GM21576 (cell line): ENCODE data around the gene EVX2.

Experiments
- ATAC-seq: cut with Tn5 transposase; IDR thresholded peaks from one replicate; pipeline ENCODE4 v1.9.1; 2021; ENCODE audit warnings: mild to moderate bottlenecking, moderate library complexity; ENCODE audit not compliant: unreplicated experiment

The EVX2 gene

DNA sequence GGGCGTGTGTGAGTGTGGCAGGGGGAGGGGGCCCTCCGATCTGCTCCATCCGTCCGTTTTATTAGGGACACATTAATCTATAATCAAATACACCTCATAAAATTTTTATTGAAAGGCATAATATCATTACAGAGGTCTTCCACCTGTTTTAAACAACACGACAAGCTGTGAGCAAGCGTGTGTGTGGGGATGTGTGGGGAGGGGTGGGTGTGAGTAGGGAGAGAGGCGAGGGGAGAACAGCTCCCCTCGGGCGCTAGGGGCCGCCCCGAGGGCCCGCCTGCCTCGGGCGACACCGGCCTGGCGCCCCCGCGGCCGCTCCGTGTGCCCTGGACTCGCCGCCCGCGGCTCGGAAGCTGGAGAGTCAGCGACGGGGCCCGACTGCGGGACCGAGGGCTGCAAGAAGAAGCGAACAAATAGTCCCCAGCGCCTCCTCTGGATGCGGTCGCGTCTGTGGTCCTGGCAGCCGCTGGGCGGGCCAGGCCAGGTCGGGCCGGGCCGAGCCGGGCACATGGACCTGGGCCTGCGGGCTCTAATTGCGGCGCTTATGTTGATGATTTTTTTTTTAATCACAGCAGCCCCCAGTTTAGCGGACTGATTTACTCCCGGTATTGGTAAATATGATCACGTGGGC is 38.4 kb upstream of the EVX2 start:
- no peak for ATAC-seq

DNA sequence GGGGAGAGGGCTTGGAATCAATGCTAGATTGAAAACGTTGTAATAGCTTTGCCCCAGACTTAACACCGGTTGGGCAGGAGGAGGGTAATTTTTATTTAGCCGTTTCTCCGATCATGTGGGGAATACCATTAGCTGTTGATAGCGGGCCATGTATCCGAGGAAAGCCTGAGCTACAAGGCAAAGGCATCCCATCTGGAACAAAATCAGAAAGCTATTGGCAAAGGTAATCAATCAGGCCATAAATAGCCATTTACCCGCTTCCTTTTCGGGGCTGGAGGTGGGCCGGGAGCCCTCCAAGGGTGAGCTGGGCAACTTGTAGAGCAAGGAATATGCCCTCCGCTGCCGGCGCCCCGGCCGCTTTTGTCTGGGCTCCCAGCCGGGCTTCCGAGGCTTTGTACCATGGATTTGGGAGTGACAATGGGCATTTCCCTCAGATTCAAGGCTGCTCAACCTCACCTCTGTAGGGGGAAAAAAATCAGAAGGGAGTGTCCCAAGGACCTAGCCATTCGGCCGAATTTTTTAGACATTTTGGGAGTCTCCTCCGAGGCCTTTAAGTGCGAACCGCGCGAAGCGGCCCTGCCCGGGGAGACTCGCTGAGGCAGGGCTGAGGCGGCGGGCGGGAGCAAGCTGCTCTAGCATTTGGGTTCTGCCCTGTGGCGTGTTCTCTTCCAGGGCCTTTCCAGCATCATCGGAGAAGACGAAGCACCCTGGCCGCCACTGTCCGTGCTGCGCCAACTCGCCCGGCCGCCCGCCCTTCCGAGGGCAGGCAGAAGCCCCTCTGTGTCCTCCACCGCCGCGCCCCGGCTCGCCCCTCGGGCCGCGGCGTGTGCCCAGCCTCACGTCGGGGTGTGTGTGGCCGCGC is 37.7 kb upstream of the EVX2 start:
- no peak for ATAC-seq

DNA sequence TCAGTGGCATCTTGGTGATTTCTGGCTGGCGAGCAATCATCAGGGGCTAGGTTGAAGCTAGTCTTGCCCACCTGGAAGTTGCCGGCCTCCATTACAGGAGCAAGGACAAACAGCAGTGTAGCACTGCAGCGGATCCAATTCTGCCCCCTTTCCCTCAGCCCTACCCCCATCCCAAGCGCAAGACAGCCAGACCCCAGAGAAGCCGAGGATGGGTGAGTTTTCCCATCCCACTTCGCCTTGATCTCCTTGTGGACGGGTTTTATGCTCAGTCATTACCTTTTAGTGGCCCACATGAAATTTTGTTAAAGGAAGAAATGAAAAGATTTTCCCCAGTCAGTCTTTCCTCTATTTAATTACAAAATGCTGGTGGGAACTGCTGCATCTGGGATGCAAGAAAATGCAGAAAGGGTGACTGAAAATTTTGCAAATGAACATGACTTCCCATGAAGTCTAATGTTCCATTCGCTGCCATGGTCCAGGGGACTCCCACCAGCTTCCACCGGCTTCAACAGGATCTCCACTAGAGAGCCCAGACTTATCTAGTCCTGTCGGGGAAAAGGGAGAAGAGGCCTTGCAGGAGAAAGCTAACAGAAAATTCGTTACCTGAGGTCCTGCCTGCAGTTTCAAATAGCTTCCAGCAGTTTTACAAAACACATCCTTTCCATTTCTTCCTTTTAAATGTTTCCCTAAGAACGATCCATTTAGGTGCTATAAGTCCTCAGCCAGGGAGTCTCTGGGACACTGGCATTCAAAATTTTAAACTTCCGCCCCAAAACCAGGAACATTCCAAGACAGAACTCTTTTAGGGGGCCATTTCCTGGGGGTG is 36.8 kb upstream of the EVX2 start:
- no peak for ATAC-seq

DNA sequence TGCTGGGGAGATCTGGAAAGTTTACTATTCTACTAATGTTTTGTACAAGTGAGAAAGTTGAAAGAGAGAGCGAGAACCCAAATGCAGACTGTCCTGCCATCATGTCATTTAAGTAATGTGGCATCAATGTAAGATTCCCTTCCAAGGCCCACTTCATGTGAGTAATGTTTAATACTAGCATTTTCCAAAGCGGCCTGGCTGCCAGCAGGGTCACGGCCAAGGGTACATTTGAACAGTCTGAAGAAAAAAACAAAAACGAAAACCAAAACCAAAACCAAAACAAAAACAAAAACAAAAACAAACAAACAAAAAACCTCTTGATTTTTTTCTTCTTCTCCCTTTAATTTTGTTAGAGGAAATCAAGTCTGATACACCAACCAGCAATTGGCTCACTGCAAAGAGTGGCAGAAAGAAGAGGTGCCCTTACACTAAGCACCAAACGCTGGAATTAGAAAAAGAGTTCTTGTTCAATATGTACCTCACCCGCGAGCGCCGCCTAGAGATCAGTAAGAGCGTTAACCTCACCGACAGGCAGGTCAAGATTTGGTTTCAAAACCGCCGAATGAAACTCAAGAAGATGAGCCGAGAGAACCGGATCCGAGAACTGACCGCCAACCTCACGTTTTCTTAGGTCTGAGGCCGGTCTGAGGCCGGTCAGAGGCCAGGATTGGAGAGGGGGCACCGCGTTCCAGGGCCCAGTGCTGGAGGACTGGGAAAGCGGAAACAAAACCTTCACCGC is 35.0 kb upstream of the EVX2 start:
- ATAC-seq: no peak

DNA sequence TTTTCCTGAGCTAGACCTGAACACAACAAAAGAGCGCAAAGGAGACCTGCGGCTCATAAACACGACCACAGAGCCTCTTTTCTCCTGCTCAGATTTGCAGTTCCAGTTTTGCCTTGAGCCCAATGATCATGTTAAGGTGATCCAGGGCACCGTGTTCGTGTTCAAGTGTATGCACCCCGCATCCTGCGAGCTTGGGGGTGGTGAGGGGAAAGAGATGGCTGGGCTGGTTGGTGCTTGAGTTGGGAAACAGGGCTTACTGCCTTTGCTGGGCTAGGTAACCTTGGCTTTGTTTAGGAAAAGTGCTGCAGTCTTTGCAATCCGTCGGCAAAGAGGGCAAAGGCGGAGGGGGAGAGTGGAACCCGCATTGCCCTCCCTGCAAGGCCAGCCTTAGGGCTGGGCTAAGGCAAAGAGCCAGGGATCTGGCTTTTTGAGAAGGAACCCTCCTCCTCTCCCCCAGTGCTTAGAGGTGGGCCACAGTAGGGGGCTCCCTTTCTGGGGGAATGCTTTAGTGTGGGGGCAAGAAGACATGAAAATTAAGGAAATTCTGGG is 34.1 kb upstream of the EVX2 start:
- ATAC-seq: no peak

DNA sequence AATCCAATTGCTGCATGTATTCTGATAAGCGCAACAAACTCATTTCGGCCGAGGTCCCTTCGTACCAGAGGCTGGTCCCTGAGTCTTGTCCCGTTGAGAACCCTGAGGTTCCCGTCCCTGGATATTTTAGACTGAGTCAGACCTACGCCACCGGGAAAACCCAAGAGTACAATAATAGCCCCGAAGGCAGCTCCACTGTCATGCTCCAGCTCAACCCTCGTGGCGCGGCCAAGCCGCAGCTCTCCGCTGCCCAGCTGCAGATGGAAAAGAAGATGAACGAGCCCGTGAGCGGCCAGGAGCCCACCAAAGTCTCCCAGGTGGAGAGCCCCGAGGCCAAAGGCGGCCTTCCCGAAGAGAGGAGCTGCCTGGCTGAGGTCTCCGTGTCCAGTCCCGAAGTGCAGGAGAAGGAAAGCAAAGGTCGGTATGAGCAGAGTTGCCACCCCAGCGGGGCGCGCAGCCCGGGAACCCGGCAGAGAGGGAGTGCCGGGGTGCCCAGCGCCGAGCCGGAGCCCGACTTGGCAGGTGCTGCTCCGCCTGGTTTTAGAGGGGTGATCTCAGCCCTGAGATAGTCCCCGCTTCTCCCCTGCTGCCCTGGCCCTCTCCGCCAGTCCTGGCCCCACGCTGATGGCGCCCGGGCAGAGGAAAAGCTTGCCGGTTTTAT is 33.5 kb upstream of the EVX2 start:
- no peak for ATAC-seq

DNA sequence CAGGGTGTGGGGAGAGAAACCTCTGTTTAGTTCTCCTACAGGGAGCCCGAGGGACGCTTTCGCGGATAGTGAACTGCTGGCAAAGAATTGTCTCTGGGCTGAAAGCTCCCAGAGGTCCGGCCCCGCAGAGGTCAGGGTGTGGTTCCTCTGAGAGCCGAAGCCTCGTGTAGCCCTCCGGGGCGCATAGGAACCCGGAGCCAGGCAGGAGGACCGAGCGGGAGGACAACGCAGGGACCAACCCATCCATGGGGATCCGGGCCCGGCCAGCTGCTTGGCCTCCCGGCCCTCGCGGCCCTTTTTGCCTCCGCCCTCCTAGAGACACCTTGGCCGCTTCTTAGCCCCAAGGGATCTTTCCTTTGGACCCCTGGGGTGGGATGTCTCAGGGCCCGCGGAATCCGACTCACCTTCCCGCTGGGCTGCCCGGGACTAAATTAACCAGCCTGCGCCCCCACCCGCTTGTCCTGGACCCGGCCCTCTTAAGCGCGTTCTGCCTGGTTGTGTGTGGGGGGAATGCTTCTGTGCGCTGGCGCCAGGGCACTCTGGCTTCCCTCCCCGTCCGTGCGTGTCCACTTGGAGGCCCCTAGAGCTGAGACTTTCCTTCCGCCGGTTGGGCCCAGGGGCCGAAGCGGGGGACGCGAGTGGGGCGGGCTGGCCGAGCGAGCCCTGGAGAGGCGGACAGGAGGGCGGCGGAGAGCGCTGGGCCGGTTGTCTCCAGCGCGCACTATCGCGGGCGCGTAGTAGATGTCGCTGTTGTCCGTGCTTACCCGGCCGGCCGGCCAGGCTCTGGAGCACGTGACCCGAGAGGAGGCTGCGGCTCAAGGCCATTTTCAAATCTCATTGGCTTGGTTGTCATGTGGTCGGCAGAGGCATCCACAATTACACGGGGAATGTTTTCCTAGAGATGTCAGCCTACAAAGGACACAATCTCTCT is 32.4 kb upstream of the EVX2 start, which contains the start of gene HOXD10:
TSS of gene HOXD10 (plus strand) at position 896 of the 931 bp plus-strand sequence. CDS start 56 bp downstream, outside the sequence.
- ATAC-seq: no peak

DNA sequence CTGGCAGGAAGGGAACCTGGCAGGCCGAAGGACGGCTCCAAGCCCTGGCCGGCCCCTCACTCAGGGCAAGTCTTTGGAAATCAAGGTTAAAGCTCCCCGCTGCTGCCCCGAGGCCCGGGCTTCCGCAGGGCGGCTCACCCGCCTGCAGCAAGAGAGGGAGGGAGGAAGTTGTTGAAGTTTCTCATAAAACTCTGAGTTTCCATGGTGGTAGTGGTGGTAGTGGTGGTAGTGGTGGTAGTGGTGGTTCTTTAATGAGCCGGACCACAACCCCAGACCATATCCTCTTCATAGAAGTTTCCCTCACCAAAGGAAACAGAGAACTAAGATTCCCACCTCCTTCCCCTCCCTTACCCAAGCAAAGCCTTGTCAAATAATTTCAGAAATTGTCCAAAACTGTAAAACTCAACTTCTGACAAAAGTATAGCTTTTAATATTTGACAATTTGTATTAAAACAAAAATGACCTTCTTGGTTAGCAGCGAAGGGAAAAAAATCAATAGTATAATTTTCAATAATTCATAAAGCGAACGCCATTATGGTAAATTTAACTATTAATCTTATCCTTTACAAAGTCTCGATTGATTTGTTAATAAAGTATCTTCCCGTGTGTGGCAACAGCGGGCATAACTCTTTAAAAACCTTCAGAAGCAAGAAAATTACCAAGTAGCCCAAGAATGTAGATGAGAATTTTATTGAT is 31.3 kb upstream of the EVX2 start:
- ATAC-seq: no peak

DNA sequence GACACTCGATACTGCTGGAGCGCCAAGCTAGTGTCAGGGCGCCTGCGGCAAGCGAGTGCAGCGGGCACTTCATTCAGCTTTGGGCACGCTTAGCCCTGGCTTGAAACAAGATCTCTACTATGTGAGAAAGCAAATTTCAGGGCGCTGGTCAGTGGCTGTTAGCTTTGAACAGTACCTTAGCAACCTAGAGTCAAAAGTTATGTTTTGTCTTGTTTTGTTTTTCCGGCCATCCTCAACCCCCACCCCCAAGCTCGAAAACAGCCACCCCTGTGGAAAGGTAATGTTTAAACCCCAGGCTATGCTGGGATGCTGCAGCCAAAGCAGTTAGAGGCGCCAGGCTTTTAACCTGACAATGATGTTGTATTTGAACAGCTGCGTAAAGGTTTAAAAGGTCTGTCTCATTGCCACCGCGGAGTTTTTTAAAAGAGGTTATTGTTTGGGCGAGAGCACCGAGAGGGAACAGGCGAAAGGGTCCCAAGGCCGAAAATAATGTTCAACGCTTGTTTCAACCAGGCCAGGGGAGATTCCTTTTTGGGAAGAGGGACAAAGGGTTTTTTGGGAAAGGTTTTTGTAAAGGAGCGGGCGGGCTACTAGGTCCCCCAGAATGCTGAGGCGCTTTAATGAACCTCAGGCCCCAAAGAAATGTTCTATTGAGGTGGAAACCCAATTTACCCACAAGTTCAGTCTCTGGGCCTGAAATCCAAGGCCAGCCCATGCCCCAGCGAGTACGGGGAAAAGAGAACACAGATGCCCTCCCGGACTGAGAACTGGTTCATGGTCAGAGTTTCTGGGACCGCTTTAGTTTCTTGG is 30.6 kb upstream of the EVX2 start:
- ATAC-seq: no peak

DNA sequence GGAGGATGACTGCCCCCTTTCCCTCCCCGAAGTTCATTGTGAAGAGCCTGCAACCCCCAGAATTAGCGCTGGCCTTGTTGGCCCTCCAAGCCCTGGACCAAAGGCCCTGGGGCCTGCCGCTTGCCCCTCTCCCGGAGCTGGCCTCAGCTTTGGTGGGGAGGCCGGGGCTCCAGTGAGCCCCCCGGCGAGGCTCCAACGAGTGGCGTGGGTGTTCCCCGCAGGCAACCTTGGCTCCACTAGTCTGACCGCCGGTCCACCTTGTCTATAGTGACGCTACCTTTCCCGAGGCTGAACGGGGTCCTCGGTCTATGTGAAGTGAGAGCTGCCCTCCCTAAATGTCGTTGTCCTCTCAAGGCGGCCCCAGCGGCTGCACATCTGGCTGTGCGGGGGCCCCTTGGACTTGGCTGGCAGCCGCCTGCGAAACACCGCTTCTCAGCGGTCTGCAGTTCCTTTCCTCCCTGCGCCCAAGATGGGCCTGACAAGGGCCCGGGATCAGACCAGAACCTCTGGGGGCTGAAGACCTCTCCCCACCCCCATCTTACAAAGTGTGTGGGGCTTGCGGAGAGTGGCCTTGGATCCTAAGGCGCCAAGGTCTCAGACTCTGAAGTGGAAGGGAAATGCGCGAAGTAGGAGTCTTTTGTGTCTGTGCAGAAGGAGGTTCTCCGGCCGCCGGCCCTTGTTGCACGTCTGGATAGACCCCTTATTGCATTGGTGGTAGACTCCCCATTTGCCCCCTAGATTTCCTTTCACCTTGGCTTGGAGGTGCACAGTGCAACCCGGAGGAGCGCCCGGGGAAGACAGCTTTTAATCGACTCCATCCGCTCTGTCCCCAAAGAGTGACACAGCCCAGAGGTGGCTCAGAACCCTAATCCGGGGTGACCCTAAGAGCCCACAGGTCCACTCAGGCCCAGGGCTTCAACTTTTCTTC is 28.9 kb upstream of the EVX2 start:
- no peak for ATAC-seq

DNA sequence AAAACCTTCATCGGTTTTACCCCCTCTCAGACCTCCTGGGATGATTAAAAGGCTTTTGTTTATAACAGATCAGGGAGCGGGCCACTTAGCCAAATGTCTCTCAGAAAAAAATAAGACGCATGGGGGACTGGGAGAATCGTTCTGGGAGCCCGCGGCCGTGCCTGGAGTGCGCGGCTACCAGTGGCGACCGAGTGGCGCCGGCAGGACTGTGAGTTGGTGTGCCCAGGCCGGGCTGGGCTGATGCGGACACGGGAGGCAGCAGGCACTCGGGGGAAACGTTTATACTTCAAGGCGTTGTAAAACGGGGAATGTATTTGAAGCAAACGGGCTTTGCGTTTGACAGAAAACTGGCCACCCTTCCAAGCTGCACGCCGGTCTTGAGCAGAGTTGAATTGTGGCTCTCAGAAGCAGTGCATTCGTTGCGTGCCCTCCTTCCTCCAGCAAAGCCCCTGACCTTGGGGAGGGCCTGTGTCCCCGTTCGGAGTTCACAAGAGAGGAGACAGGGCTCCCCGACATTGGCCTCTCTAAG is 28.1 kb upstream of the EVX2 start:
- ATAC-seq: no peak

DNA sequence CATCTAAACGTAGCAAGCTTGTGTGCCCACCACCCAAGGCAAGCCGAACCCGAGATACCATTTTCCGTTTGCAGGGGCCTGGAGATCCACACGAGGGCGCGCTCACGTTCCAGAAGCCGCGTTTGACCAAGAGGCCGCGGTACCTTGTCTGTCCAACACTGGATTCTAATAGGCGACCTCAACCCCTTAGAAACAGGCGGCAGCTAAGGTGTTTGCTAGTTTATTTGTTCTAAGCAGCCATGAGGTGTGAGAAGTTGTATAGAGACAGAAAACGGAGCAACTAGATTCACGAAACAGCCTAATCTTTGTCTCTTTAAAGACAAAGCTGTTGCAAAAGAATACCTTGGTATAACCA is 27.5 kb upstream of the EVX2 start:
- ATAC-seq: no peak

DNA sequence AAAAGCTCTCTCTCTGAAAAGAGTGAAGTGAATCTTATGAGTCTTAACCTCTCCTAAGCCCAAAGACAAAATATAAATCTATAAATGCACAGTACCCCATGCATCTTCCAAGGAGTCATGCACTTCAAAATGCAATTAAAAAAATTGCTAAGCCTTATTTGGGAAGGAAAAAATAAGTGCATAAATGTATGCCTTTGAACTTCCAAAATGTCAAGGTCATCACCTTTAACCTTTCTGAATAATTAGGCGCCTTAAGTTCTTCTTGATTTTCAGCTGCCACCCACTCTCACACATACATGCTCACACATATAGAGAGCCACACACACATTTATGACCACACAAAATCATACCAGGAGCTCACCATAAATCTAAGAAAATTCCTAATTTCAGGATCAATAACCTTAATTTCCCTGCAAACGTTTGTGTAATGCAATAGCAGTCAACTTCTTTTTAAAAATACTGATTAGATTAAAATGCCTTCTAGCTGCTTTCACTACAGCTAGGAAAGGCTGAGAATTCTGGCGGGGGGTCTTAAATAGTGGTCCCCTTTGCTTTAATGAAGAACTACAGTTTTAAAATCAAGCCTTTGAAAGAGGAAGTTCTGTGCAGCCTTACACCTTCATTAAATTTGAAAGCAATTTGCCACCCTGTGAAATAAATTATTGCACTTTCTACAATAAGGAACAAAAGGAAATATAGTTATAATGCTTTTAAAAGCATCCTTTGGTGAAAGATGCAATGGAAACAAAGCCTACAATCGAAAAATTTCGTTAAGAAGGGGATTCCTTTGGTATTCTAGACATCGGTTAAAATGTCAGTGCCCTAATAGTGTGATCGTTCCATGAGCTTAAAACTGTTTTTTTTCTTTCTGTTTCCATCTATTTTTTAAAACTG is 26.9 kb upstream of the EVX2 start:
- ATAC-seq: no peak

DNA sequence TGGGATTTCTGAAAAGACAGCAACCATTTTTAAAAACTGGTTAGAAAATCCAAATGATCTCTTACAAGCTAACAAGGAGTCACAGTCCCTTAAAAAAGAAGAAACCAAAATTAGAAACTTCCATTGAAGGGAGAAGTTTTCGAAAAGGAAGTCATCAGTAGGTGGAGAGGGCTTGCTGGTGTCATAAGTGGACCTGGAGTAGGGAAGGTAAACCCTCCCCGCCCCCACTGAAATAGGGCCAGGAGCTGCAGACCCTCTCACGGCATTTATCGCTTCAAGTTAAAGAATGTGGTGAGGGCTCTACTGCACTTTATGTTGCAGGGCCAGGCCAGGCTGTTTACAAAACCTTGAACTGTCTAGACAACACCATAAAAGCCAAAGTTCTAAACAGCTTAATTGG is 26.2 kb upstream of the EVX2 start:
- ATAC-seq: no peak

DNA sequence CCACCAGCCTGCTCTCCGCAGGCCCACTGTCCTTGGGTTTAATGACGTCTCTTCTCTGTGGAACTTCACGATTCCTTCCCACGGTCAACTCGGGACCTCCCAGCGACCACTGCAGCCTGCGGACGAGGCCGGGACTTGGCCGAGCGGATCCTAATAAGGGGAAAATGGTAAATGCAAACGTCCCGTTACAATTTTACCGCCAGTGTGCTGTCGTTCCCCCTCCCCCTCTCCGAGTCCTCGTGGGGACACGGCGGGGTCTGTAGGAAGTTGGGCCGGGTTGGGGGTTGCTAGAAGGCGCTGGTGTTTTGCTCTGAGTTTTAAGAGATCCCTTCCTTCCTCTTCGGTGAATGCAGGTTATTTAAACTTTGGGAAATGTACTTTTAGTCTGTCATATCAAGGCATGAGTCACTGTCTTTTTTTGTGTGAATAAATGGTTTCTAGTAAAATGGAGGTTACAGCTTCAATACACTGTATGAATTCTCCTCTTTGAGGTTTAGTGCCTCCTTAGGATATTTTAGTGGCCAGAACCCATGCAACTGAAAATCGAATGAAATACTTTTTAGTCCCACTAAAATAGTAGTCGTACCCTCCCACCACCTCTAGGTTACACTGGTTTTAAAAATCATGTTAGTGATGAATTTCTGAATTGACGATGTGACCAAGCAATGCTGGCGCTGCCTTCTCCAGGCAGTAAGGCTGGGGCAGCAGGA is 25.6 kb upstream of the EVX2 start:
- ATAC-seq: no peak
